Mesothelial cell of epicardium (in vitro differentiated cells): Measurements from ENCODE around the gene FRMPD2. TPM values are rescaled to one million over a fixed set of nuclear protein-coding genes. Genes with fewer than 3 reads are reported as not detected.

Experiments
- DNase-seq, 2 experiments: peaks; one replicate each; pipeline ENCODE4 v3.0.0; 2021; ENCODE audit warnings: low spot score in 2 of 2; ENCODE audit not compliant: unreplicated experiment in 2 of 2
- H3K27ac Mint-ChIP-seq: 2 replicates; pipeline ENCODE4 v1.8.0; 2021; ENCODE audit warnings: mixed read lengths
- H3K27me3 Mint-ChIP-seq: 2 replicates; pipeline ENCODE4 v1.8.0; 2021; ENCODE audit warnings: low read depth, mixed read lengths
- H3K36me3 Mint-ChIP-seq: 2 replicates; pipeline ENCODE4 v1.8.0; 2021; ENCODE audit warnings: mixed read lengths
- H3K4me1 Mint-ChIP-seq: 2 replicates; pipeline ENCODE4 v1.8.0; 2021; ENCODE audit warnings: mixed read lengths
- H3K4me3 Mint-ChIP-seq: 2 replicates; pipeline ENCODE4 v1.8.0; 2021; ENCODE audit warnings: mild to moderate bottlenecking, moderate library complexity, mixed read lengths
- H3K9me3 Mint-ChIP-seq: 2 replicates; pipeline ENCODE4 v1.8.0; 2021; ENCODE audit warnings: mixed read lengths
- CTCF ChIP-seq: fragments of 200-600 bp; sonication (generic); IDR thresholded peaks from one replicate; pipeline ENCODE4 v1.5.0; 2021; ENCODE audit warnings: antibody characterized with exemption; ENCODE audit not compliant: unreplicated experiment
- total RNA-seq: library from RNA; stranded (reverse); gene quantifications from 3 replicates; pipeline ENCODE4 v1.2.1, GENCODE V29; 2021

Gene FRMPD2
- total RNA-seq, 1 donor from 2014 or later = 0.18 TPM

DNA sequence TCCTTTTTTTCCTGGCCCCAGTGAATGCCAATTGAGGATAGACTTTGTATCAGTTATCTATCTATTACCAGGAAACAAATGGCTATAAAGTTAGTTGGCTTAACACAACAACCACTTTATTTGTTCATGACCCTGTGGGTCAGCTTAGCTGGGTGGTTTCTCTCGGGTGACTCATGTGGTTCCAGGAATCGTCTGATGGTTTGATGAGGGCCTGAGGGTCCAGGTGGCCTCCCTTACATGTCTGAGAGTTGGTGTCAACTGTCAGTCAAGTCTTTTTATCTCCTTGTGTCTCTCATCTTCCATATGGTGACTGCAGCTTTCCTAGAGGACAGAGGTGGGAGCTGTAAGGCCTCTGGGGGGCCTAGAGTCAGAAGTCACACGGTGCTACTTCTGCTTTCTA lies 16.7 kb upstream of the FRMPD2 start:
- DNase-seq = no peak
- no peak for TF ChIP-seq CTCF
- Mint-ChIP-seq H3K4me1 (peaks cover 21% of the 10 kb centered on the region), H3K36me3 (no peaks in the 10 kb centered on the region), H3K9me3 (no peaks in the 10 kb centered on the region), H3K4me3 (no peak overlapping the region), H3K27ac (no peak overlapping the region), H3K27me3 (no peaks in the 10 kb centered on the region)

- no peak for TF ChIP-seq CTCF
- H3K4me3 Mint-ChIP-seq = no peak overlapping the region
- peaks cover 21% of the 10 kb centered on the region for H3K4me1 Mint-ChIP-seq
- H3K27me3 Mint-ChIP-seq = peaks cover 3% of the 10 kb centered on the region
- no peaks in the 10 kb centered on the region for H3K36me3 Mint-ChIP-seq
- H3K27ac Mint-ChIP-seq = no peak overlapping the region
- no peak for DNase-seq
- H3K9me3 Mint-ChIP-seq = no peaks in the 10 kb centered on the region
Observed at GRCh38 chr10:48290286-48290685, 15.8 kb upstream of the FRMPD2 start.

DNA sequence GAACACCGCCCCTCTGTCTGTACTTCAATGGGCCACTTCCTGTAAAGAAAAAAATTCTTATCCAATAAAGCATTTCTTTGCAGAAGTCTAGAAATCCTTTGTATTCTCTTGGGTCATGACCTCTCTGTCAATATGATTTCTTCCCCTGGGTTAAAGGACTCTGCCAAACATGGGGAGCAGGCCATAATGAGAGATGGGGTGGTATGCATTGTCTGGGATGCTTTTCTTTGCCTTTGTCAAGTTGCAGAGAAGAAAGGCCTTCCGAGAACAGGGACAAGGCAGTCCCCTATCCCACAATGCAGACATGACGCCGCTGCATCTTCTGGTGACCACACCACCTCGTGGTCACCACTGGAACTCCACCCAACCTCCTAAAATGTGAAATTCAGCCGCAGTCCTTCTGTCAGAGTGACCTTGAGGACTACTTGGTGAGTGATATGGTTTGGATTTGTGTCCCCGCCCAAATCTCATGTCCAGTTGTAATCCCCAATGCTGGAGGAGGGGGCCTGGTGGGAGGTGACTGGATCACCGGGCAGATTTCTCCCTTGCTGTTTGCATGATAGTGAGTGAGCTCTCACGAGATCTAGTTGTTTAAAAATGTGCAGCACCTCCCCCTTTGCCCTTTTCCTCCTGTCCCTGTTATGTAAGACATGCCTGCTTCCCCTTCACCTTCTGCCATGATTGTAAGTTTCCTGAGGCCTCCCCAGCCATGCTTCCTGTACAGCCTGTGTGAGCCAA lies 15.2 kb upstream of the FRMPD2 start:
- Mint-ChIP-seq H3K4me3 (no peak overlapping the region), H3K4me1 (peaks cover 23% of the 10 kb centered on the region), H3K27me3 (peaks cover 8% of the 10 kb centered on the region), H3K9me3 (peaks cover 4% of the 10 kb centered on the region), H3K36me3 (no peaks in the 10 kb centered on the region), H3K27ac (no peak overlapping the region)
- peak in 1 of 2 experiments; percentile 72 for DNase-seq
- TF ChIP-seq CTCF = peak; percentile 86

DNA sequence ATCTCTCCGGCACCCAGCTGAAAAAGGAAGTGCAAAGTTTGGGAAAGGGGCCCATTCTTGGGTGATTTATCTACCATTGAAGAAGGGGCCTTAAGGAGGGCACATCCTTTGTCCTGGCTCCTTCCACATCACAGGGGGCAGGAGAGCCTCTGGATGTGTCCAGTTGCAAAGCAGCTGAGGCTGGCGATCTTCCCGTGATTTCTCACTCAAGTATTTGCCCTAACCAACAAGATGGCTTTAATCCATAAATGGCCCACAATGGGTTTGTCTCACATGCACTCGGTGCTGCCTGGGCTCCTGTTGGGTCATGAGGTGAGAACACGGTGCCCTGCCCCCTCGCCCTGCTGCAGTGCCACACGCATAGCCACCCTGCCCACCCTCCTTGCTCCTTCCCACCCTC lies 14.2 kb upstream of the FRMPD2 start:
- peaks cover 8% of the 10 kb centered on the region for H3K27me3 Mint-ChIP-seq
- TF ChIP-seq CTCF = no peak
- no peak overlapping the region for H3K27ac Mint-ChIP-seq
- peaks cover 10% of the 10 kb centered on the region for H3K9me3 Mint-ChIP-seq
- no peaks in the 10 kb centered on the region for H3K36me3 Mint-ChIP-seq
- no peak overlapping the region for H3K4me3 Mint-ChIP-seq
- peaks cover 23% of the 10 kb centered on the region for H3K4me1 Mint-ChIP-seq
- no peak for DNase-seq

DNA sequence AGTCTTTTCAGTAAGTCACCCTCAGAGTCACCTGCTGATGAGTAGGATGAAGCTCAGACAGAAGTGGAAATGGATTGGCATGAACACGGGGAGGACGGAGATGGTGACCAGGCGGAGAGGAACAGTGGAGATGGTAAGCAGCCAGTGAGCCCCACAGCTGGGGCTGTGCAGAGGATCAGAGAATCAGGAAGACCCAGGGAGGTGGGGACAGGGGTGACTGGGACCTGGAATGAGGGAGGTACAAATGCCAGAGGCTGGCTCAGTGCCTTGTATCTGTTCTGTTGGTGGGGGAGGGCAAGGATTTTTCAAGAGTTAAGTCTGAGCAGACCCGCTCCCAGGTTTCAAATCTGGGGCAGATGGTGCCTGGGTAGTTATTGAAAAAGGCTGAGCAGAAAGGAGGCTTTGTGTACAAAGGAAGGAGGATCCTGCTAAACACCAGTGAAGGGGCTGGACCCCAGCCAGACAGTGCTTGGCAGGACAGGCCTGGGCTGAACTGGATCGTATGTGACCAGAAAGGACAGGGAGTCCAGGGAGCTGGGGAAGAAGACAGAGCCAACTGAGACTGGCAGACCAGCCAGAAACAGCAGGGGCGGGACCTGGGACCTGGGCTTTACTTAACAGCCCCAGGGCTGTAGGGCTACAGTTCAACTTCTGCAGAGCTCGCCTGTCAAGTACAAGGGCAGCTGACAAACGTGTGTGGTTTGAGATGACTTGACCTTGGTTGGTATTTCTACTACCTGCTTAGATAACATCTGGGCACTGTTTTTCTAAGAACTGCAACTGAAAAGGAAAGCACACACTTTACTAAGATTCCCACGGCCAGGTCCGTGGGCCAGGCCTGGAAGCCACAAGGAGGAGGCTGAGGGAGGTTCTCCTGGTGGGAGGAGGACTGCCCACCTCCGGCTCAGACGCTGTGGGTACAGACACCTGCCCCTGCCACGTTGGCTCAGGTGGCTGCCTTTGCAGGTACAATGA lies 13.2 kb upstream of the FRMPD2 start:
- peak overlapping the region; percentile 20 for H3K27ac Mint-ChIP-seq
- H3K9me3 Mint-ChIP-seq = peaks cover 16% of the 10 kb centered on the region

More for the DNA sequence above, 13.2 kb upstream of the FRMPD2 start:
- peaks cover 8% of the 10 kb centered on the region for H3K27me3 Mint-ChIP-seq
- no peak overlapping the region for H3K4me3 Mint-ChIP-seq
- TF ChIP-seq CTCF = no peak
- no peaks in the 10 kb centered on the region for H3K36me3 Mint-ChIP-seq
- H3K4me1 Mint-ChIP-seq = peaks cover 23% of the 10 kb centered on the region
- DNase-seq = no peak
